A549 (cell line): Measurements from ENCODE around the gene SLC2A1. TPM values are rescaled to one million over a fixed set of nuclear protein-coding genes. Genes with fewer than 3 reads are reported as not detected.

Experiments used
- ATAC-seq, 2 experiments: fragments of 200-7000 bp in 1 of 2; fragments of >200 bp in 1 of 2; cut with Nextera tagmentation in 1 of 2; cut with Tn5 transposase in 1 of 2; 3 replicates each; pipeline versions ENCODE4 v1.8.0 to v1.9.1; 2018 to 2020; ENCODE audit warnings: mild to moderate bottlenecking in 1 of 2, moderate library complexity in 1 of 2
- CTCF ChIA-PET: fragments of 300-600 bp; sonication (Branson Sonifier 250); formaldehyde crosslinking; extraction: SDS; loops from one replicate; lab custom pipeline; 2021; ENCODE audit warnings: antibody characterized with exemption, inconsistent platforms; lab: Yijun Ruan, JAX
- POLR2A ChIA-PET: fragments of 350-600 bp; formaldehyde crosslinking; extraction: SDS; loops from one replicate; lab custom pipeline; 2021; ENCODE audit warnings: antibody characterized with exemption, inconsistent platforms; lab: Yijun Ruan, JAX
- DNase-seq, 2 experiments: peaks; one replicate each; pipeline versions ENCODE4 v3.0.0 to v3.0.0-alpha.2; 2011 to 2016; ENCODE audit warnings: low read depth in 1 of 2, low spot score in 1 of 2
- FAIRE-seq: peaks from 2 replicates; lab custom pipeline; 2011; peaks lifted over from hg19 to GRCh38; lab: Jason Lieb, UNC
- H3K27ac ChIP-seq, 2 experiments: fragments of >200 bp; sonication (Bioruptor Twin); formaldehyde crosslinking; 3 replicates each; pipeline ENCODE4 v1.5.1; 2016 to 2017
- H3K4me1 ChIP-seq: fragments of >200 bp; sonication (Bioruptor Twin); formaldehyde crosslinking; 3 replicates; pipeline ENCODE4 v1.6.1; 2016
- H3K4me2 ChIP-seq: fragments of >200 bp; sonication (Bioruptor Twin); formaldehyde crosslinking; 3 replicates; pipeline ENCODE4 v1.6.1; 2016
- H3K4me3 ChIP-seq: fragments of >200 bp; sonication (Bioruptor Twin); formaldehyde crosslinking; 3 replicates; pipeline ENCODE4 v1.5.1; 2016
- H3K9me3 ChIP-seq: fragments of >200 bp; sonication (Bioruptor Twin); formaldehyde crosslinking; 3 replicates; pipeline ENCODE4 v1.6.1; 2016
- CEBPB ChIP-seq, 2 experiments: fragments of >200 bp in 1 of 2; sonication (Bioruptor Twin) in 1 of 2; formaldehyde crosslinking in 1 of 2; IDR thresholded peaks; 2 replicates each; pipeline ENCODE4 v1.6.1; 2012 to 2016
- CHD2 ChIP-seq: fragments of 150-350 bp; IDR thresholded peaks from 2 replicates; pipeline ENCODE4 v1.6.1; 2014; ENCODE audit warnings: low read length; ENCODE audit not compliant: partially characterized antibody
- CHD4 ChIP-seq: fragments of 200-600 bp; sonication (generic); IDR thresholded peaks from 2 replicates; pipeline ENCODE4 v1.6.1; 2016; ENCODE audit warnings: antibody characterized with exemption, mild to moderate bottlenecking, borderline replicate concordance
- E2F6 ChIP-seq: IDR thresholded peaks from 2 replicates; pipeline ENCODE4 v1.6.1; 2012; ENCODE audit warnings: low read depth, borderline replicate concordance
- EHMT2 ChIP-seq: fragments of 200-600 bp; sonication (generic); IDR thresholded peaks from 2 replicates; pipeline ENCODE4 v1.6.1; 2016; ENCODE audit warnings: antibody characterized with exemption, low read depth, mild to moderate bottlenecking, moderate library complexity
- ELK1 ChIP-seq: fragments of 150-350 bp; IDR thresholded peaks from 2 replicates; pipeline ENCODE4 v1.6.1; 2014; ENCODE audit warnings: low read depth, mild to moderate bottlenecking, low read length
- GATA3 ChIP-seq: IDR thresholded peaks from 2 replicates; pipeline ENCODE4 v1.6.1; 2012; ENCODE audit warnings: borderline replicate concordance
- HES2 ChIP-seq: fragments of >200 bp; sonication (Bioruptor Twin); formaldehyde crosslinking; IDR thresholded peaks from 2 replicates; pipeline ENCODE4 v1.6.1; 2016
- HOXB5 ChIP-seq: fragments of 250-450 bp; sonication (Bioruptor Pico); IDR thresholded peaks from 2 replicates; pipeline ENCODE4 v1.5.0; 2020; ENCODE audit warnings: mild to moderate bottlenecking, moderate library complexity
- JUN ChIP-seq, 2 experiments: fragments of >200 bp; sonication (Bioruptor Twin); formaldehyde crosslinking; IDR thresholded peaks; 2 replicates in 1 of 2; 3 replicates in 1 of 2; pipeline ENCODE4 v1.6.1; 2016 to 2017
- JUNB ChIP-seq: fragments of >200 bp; sonication (Bioruptor Twin); formaldehyde crosslinking; IDR thresholded peaks from 2 replicates; pipeline ENCODE4 v1.6.1; 2016
- NFE2L2 ChIP-seq: fragments of 150-350 bp; conservative IDR thresholded peaks from 2 replicates; pipeline ENCODE4 v1.6.1; 2014; ENCODE audit warnings: low read length
- NPAS2 ChIP-seq: fragments of 250-450 bp; sonication (Bioruptor Pico); IDR thresholded peaks from 2 replicates; pipeline ENCODE4 v1.8.0; 2022; ENCODE audit warnings: mild to moderate bottlenecking, moderate library complexity, borderline replicate concordance
- PHF8 ChIP-seq: fragments of 200-600 bp; sonication (generic); IDR thresholded peaks from 2 replicates; pipeline ENCODE4 v1.6.1; 2016; ENCODE audit warnings: low read depth, mild to moderate bottlenecking, antibody characterized with exemption, moderate library complexity, borderline replicate concordance
- POLR2A ChIP-seq: IDR thresholded peaks from 2 replicates; pipeline ENCODE4 v1.6.1; 2012; ENCODE audit warnings: mild to moderate bottlenecking, low read length
- POLR2AphosphoS2 ChIP-seq: conservative IDR thresholded peaks from 2 replicates; pipeline ENCODE4 v1.6.1; 2012; ENCODE audit warnings: low read length, improper control_type of control experiment, inconsistent platforms
- RAD21 ChIP-seq, 2 experiments: fragments of >200 bp in 1 of 2; sonication (Bioruptor Twin) in 1 of 2; formaldehyde crosslinking in 1 of 2; IDR thresholded peaks in 1 of 2; conservative IDR thresholded peaks in 1 of 2; 2 replicates in 1 of 2; 3 replicates in 1 of 2; pipeline ENCODE4 v1.6.1; 2012 to 2018; ENCODE audit warnings: inconsistent platforms in 1 of 2
- RARB ChIP-seq: fragments of 250-450 bp; sonication (Bioruptor Pico); IDR thresholded peaks from 2 replicates; pipeline ENCODE4 v1.8.0; 2021; ENCODE audit warnings: mild to moderate bottlenecking, moderate library complexity
- RCOR1 ChIP-seq: fragments of 150-350 bp; IDR thresholded peaks from 2 replicates; pipeline ENCODE4 v1.6.1; 2014; ENCODE audit warnings: antibody characterized with exemption, low read length, low read depth
- RNF2 ChIP-seq: fragments of 200-600 bp; sonication (generic); IDR thresholded peaks from 2 replicates; pipeline ENCODE4 v1.6.1; 2016; ENCODE audit warnings: low read depth, mild to moderate bottlenecking, antibody characterized with exemption, moderate library complexity, borderline replicate concordance
- TFCP2L1 ChIP-seq: fragments of 250-450 bp; sonication (Bioruptor Pico); IDR thresholded peaks from 2 replicates; pipeline ENCODE4 v1.5.0; 2021; ENCODE audit warnings: mild to moderate bottlenecking
- USF2 ChIP-seq: fragments of 450-650 bp; IDR thresholded peaks from 2 replicates; pipeline ENCODE4 v1.6.1; 2014; ENCODE audit warnings: antibody characterized with exemption
- WGBS: methylation state at CpG from one replicate; pipeline ENCODE4 v1.1.6; 2017; ENCODE audit errors: missing lambda C conversion rate; 5-methylcytosine and 5-hydroxymethylcytosine counted together
- polyA plus RNA-seq, 4 experiments: library from polyadenylated mRNA; depleted of rRNA in 3 of 4; stranded (reverse); fragments of >200 nt; fragmentation: RNase III in 1 of 4; extraction: RNeasy Plus Mini Kit Qiagen cat#74134 plus additional on column Dnase treatment in 1 of 4; gene quantifications; 2 replicates in 3 of 4; 3 replicates in 1 of 4; pipeline ENCODE4 v1.2.3, GENCODE V29; 2011 to 2017

SLC2A1 gene
- polyA plus RNA-seq, 2 of the 4 experiments (the other 2 are of a cell fraction) = 106 to 124 TPM

- no peak for TF ChIP-seq HES2
Observed at GRCh38 chr1:42979036-42979430, 20.4 kb upstream of the SLC2A1 start (continued).

- H3K4me3 ChIP-seq = no peak overlapping the region
- ChIA-PET CTCF (no interaction called here), POLR2A (no interaction called here)
- WGBS = 91% methylated on average over 12 of the region's 14 CpGs
- H3K4me2 ChIP-seq = no peak overlapping the region
- H3K27ac ChIP-seq = no peak overlapping the region
- ATAC-seq (no peak), DNase-seq (no peak), FAIRE-seq (no peak)
- H3K4me1 ChIP-seq = no peaks in the 10 kb centered on the region
- no peaks in the 10 kb centered on the region for H3K9me3 ChIP-seq
- no peak for TF ChIP-seq GATA3
- TF ChIP-seq CHD4 = no peak
- no peak for TF ChIP-seq NPAS2 (CRISPR knock-in tag)
- no peak for TF ChIP-seq POLR2A
- TF ChIP-seq JUN (IDR thresholded peaks at IDR 0.05) = no peak
- TF ChIP-seq E2F6 = no peak
- no peak for TF ChIP-seq CEBPB (IDR thresholded peaks at IDR 0.05)
- TF ChIP-seq RNF2 = no peak
- no peak for TF ChIP-seq ELK1
- TF ChIP-seq RCOR1 = no peak
- TF ChIP-seq RARB (CRISPR knock-in tag) = no peak
- no peak for TF ChIP-seq NFE2L2
- TF ChIP-seq JUNB = no peak
- TF ChIP-seq POLR2AphosphoS2 = no peak
- TF ChIP-seq HOXB5 (CRISPR knock-in tag) = no peak
- TF ChIP-seq USF2 = no peak
Observed at GRCh38 chr1:42978317-42979035, 19.8 kb upstream of the SLC2A1 start.

- POLR2A ChIA-PET = no interaction called here
Observed at GRCh38 chr1:42977653-42978052, 19.0 kb upstream of the SLC2A1 start.

More at GRCh38 chr1:42977653-42978052, 19.0 kb upstream of the SLC2A1 start:
- DNase-seq = no peak
- TF ChIP-seq TFCP2L1 (CRISPR knock-in tag) (no peak), EHMT2 (no peak), PHF8 (no peak), CHD2 (no peak), RARB (CRISPR knock-in tag) (no peak), NFE2L2 (no peak), RAD21 (conservative IDR thresholded peaks at IDR 0.05 in 1 of 2, IDR thresholded peaks at IDR 0.05 in 1 of 2) (no peak)
- Histone ChIP-seq H3K4me3 (no peak overlapping the region), H3K9me3 (no peaks in the 10 kb centered on the region), H3K27ac (no peak overlapping the region), H3K4me1 (no peaks in the 10 kb centered on the region), H3K4me2 (no peak overlapping the region)
- CTCF ChIA-PET = no interaction called here
- FAIRE-seq = no peak
- ATAC-seq = no peak
- 40% methylated on average over 1 of the region's 1 CpG for WGBS
